ENCODE data around the gene SND1.
A peak's percentile ranks its signal among the peaks of the same experiment; 100 is the strongest.

The SND1 gene

GRCh38 chr7:127907110-127908040 is 255.4 kb downstream of the SND1 start:
- DNase-seq (ENCODE audit: extremely low spot score), result no peak
- CTCF ChIA-PET, result interaction anchor here (1.1 to 8.1 kb wide), 3 partner anchors 9 to 14 kb away, joined by 4 to 42 read pairs (median 8); no protein-coding TSS in a partner anchor
- no peak for TF ChIP-seq CTCF (IDR thresholded peaks at IDR 0.05; ENCODE audit: control extremely low read depth, extremely low read depth, low read depth, missing control alignments)
- POLR2A ChIA-PET, result no interaction called here

- no peak for DNase-seq (ENCODE audit: extremely low spot score)
- no peak for TF ChIP-seq CTCF (IDR thresholded peaks at IDR 0.05; ENCODE audit: control extremely low read depth, extremely low read depth, low read depth, missing control alignments)
- ChIA-PET POLR2A (no interaction called here), CTCF (interaction anchor here (0.7 to 8.1 kb wide), 3 partner anchors 8 to 12 kb away, joined by 3 to 42 read pairs (median 4); no protein-coding TSS in a partner anchor)
Measured at GRCh38 chr7:127908430-127909258, 256.6 kb downstream of the SND1 start.

GRCh38 chr7:127909424-127910152 is 257.6 kb downstream of the SND1 start:
- no peak for TF ChIP-seq CTCF (IDR thresholded peaks at IDR 0.05; ENCODE audit: control extremely low read depth, extremely low read depth, low read depth, missing control alignments)
- DNase-seq (ENCODE audit: extremely low spot score), result no peak
- ChIA-PET POLR2A (no interaction called here), CTCF (interaction anchor here (8.1 kb wide), 1 partner anchor 13 kb away, joined by 42 read pairs; no protein-coding TSS in a partner anchor)

- TF ChIP-seq CTCF (IDR thresholded peaks at IDR 0.05; ENCODE audit: control extremely low read depth, extremely low read depth, low read depth, missing control alignments), result no peak
- ChIA-PET CTCF (interaction anchor here (1.0 to 8.1 kb wide), 4 partner anchors 10 to 299 kb away, joined by 3 to 42 read pairs (median 4); no protein-coding TSS in a partner anchor), POLR2A (no interaction called here)
- no peak for DNase-seq (ENCODE audit: extremely low spot score)
Measured at GRCh38 chr7:127910670-127911069, 258.7 kb downstream of the SND1 start.

- DNase-seq (ENCODE audit: extremely low spot score), result peak; percentile 39
- ChIA-PET CTCF (interaction anchor here (0.8 to 8.1 kb wide), 6 partner anchors 8 to 297 kb away, joined by 3 to 42 read pairs (median 4); no protein-coding TSS in a partner anchor), POLR2A (no interaction called here)
- no peak for TF ChIP-seq CTCF (IDR thresholded peaks at IDR 0.05; ENCODE audit: control extremely low read depth, extremely low read depth, low read depth, missing control alignments)
Measured at GRCh38 chr7:127911968-127912511, 260.0 kb downstream of the SND1 start.
